NB4 (cell line): ENCODE measurements around the gene SLC16A9.

Experiments
- DNase-seq: peaks from one replicate; pipeline ENCODE4 v3.0.0; 2010; ENCODE audit warnings: low read depth
- H3K4me3 ChIP-seq: one replicate; pipeline ENCODE4 v1.5.1; 2011; ENCODE audit warnings: mild to moderate bottlenecking, low read depth, low read length, moderate library complexity
- MYC ChIP-seq: IDR thresholded peaks from 2 replicates; pipeline ENCODE4 v1.6.1; 2011; ENCODE audit warnings: low read depth, low read length
- POLR2A ChIP-seq: IDR thresholded peaks from 2 replicates; pipeline ENCODE4 v1.6.1; 2011; ENCODE audit warnings: mild to moderate bottlenecking; ENCODE audit not compliant: insufficient read length; ENCODE audit errors: extremely low read depth
- TF ChIP-seq, protein P1 (sequence below): IDR thresholded peaks from one replicate; pipeline ENCODE4 v1.5.1; 2012; ENCODE audit warnings: low read depth, low read length
- TF ChIP-seq, protein P2 (sequence below): IDR thresholded peaks from 2 replicates; pipeline ENCODE4 v1.6.1; 2011; ENCODE audit warnings: low read depth, low read length

Gene SLC16A9

DNA sequence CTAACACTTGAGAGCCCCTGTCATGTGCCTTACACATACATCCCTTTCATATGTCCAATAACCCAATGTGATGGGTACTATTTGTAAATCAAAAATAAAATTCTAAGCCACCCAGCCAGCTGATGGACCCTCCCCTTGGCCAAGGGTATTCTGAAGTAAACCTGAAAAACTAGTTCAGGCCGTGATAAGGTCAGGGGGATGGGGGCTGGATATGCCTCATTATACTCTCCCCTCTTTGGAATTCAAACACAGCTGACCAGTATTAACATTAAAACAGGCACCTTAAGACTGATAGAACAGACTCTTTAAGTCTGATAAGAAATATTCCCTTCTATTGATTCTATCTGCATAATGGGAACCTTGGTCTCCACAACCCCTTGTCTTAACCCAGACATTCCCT lies 51.9 kb downstream of the SLC16A9 start:
- no peak for TF ChIP-seq POLR2A
- no peak for TF ChIP-seq MYC
- TF ChIP-seq, protein P1, sequence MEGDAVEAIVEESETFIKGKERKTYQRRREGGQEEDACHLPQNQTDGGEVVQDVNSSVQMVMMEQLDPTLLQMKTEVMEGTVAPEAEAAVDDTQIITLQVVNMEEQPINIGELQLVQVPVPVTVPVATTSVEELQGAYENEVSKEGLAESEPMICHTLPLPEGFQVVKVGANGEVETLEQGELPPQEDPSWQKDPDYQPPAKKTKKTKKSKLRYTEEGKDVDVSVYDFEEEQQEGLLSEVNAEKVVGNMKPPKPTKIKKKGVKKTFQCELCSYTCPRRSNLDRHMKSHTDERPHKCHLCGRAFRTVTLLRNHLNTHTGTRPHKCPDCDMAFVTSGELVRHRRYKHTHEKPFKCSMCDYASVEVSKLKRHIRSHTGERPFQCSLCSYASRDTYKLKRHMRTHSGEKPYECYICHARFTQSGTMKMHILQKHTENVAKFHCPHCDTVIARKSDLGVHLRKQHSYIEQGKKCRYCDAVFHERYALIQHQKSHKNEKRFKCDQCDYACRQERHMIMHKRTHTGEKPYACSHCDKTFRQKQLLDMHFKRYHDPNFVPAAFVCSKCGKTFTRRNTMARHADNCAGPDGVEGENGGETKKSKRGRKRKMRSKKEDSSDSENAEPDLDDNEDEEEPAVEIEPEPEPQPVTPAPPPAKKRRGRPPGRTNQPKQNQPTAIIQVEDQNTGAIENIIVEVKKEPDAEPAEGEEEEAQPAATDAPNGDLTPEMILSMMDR: no peak
- TF ChIP-seq, protein P2, sequence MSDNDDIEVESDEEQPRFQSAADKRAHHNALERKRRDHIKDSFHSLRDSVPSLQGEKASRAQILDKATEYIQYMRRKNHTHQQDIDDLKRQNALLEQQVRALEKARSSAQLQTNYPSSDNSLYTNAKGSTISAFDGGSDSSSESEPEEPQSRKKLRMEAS: no peak
- DNase-seq: no peak
- H3K4me3 ChIP-seq: no peak overlapping the region

DNA sequence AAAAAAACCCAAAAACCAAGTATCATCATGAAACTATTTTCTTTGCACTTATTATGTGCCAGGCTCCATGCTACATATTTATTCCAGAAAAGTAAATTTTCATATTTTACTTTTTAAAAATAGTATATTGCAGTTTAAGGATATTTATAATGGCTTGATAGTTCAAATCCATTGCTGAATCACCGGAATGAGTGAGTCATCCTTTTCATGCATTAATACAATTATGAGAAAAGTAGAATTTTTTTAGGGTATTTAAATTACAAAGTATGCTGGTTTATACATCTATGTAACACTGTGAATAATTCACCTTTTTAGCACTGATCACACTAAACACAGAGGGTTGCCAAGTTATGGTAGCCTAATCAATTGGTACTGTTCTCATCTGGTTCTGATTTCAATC lies 54.3 kb downstream of the SLC16A9 start:
- no peak for DNase-seq
- no peak overlapping the region for H3K4me3 ChIP-seq
- TF ChIP-seq, protein P2: no peak
- no peak for TF ChIP-seq MYC

DNA sequence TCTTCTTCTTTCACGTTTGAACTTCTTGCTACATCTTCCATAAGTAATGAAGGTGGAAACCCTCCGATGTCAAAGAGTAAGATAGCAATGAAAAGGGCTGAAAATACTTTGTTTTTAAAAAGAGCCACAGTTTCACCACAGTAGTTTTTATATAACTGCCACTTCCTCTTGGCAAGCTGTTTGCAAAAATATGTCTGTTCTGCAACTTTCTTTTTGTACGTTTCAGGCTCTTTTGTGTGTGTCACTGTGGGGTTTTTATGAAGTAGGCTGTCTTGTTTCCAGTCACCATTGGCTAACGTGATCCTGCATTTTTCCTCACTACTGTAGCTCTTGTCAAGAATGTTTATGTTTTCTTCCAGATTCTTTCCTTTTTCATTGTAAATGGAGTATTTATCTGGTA lies 55.6 kb downstream of the SLC16A9 start:
- peak; percentile 63 for DNase-seq
- no peak overlapping the region for H3K4me3 ChIP-seq
- TF ChIP-seq POLR2A: no peak
- TF ChIP-seq, protein P2: no peak
- TF ChIP-seq MYC: no peak
- TF ChIP-seq, protein P1: no peak

DNA sequence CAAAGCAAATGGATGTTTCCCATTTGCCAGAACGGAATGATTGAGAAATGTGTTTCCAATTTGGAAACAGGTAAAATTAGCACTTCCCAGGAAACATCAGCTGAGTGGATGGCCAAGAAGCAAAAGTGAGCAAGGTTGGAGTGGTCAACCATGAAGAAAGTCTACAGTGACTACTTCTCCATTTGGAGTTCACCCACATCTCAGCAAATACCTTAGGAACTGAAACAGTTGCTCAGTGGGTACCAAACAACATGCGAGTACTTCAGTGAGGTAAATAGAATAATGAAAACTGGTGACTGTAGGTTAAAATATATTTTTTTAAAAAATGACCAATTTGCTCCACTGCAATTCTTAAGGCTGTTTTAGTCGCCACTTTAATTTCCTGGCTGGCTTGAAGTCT lies 57.7 kb downstream of the SLC16A9 start:
- H3K4me3 ChIP-seq: no peak overlapping the region
- DNase-seq: no peak
- no peak for TF ChIP-seq POLR2A
- TF ChIP-seq, protein P1: no peak
- TF ChIP-seq MYC: no peak
- TF ChIP-seq, protein P2: no peak

DNA sequence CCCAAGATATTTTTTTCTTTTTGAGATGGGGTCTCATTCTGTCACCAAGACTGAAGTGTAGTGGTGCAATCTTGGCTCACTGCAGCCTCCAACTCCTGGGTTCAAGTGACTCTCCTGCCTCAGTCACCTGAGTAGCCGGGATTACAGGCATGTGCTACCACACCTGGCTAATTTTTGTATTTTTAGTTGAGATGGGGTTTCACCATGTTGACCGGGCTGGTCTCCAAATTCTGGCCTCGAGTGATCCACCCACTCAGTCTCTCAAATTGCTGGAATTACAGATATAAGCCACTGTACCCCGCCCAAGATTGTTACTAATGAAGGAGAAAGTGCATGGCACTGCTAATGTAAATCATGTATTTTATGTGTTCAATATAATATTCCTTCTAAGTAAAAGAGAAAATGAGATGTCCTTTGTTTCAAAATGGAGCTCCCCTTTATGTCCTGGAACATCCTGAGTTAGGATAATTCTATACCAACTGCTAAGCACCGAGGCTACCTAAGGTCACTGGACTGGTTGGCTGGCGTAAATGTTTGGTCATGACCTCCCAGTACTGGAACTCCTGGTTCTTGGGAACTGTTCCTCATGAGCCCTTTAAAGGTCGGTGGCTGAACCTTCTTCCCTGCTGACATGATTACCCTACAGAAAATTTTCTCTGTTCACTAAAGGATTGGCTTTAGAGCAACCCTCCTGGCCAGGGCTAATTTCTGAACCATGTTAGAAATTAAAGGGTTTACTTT lies 59.9 kb downstream of the SLC16A9 start:
- TF ChIP-seq, protein P2: no peak
- DNase-seq: no peak

DNA sequence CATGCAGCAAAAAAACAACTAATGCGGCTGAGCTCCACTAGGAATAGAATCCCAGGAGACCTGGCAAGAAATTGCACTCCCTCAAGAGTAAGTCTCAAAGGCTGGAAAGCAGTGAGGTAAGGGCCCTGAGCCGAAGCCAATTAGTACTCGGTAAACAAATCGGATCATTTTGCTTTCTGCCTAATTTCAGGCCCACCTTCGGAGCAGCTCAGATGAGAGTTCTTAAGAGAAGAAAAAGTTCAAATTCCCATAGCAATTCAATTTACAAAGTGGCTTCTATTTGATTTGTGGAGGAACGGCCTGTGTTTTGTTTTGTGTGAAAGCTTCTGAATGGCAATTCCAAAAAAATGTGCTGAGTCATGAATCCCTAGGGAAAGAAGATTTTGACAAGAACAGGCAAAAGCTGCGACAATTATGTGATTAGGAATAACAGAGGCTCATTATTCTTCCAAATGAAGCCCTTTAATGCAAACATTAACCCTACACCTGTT lies 60.9 kb downstream of the SLC16A9 start:
- TF ChIP-seq, protein P2: no peak
- TF ChIP-seq POLR2A (no peak), MYC (no peak)
- TF ChIP-seq, protein P1: no peak
- no peak for DNase-seq
- no peak overlapping the region for H3K4me3 ChIP-seq

More for the DNA sequence above, 59.9 kb downstream of the SLC16A9 start:
- H3K4me3 ChIP-seq: no peak overlapping the region
